T47D (cell line): Measurements from ENCODE around the gene SERPINB5.

ENCODE experiments used
- DNase-seq, 2 experiments: peaks; one replicate each; pipeline versions ENCODE4 v3.0.0 to v3.0.0-alpha.2; 2011 to 2012; ENCODE audit warnings: low read depth in 1 of 2, low spot score in 1 of 2
- JUND ChIP-seq: IDR thresholded peaks from 2 replicates; pipeline ENCODE4 v1.6.1; 2012; ENCODE audit warnings: low read depth
- in situ Hi-C: cut with HindIII; loops from 2 replicates; pipeline ENCODE4 v1.10.0; 2016; ENCODE audit warnings: low sequenced_read_pairs, low pct_unique_long_range_greater_than_20kb

Gene SERPINB5

DNA sequence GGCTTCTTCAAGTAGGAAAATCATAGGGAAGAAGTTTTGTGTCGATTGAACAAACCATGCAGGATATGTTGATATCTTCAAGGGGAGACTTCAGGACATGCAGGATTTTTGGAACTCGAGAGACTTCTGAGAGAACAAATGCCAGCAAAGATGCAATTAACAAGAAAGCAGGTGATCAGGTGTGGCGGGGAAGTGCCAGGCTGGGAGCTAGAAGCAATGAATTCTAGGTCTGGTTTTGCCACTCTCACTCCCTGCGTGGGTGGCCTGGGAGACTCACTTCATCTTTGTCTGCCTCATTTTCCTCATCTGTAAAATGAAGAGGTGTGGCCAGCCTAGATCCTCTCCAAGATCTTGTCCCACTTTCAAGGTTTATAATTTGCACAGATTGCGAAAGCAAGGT lies 3.1 kb downstream of the SERPINB5 start:
- no peak for TF ChIP-seq JUND
- DNase-seq: no peak
- in situ Hi-C loops: no loop called here

DNA sequence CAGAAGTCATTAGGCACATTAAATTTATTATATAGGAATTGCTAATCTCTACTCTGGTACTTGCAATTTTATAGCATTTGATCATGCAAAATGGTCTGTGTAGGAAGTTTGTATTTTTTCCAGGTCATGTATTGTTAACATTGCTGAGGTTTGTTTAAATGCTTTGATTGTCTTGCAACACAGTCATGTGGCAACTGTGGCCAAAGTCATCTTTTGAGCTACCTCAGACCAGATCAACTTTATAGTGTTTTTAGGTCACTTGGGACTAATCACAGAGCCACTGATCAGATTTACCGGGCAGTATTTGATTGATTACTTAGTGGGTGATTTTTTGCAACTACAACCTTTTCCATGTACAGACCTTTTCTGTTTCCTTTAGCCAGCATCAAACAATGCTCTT lies 3.7 kb downstream of the SERPINB5 start:
- no peak for DNase-seq
- in situ Hi-C loops: no loop called here
- TF ChIP-seq JUND: no peak

DNA sequence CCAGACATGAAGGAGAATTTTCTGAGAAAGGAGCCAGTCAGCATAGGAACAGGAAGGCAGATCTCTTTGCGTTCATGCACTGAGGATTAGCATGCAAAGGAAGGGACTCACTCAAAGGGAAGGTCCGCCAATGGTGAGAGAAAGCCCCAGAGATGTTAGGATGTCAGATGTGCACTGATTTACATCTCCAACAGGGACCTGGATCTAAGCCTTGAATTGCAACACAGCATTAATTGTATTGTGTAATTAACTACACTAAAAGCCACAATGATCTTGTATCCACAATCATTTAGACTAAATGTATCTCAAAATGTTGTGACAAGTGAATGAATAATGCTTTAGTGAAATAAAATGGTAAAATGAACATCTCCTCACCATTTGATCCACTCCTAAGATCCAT lies 4.2 kb downstream of the SERPINB5 start:
- DNase-seq: no peak
- TF ChIP-seq JUND: no peak
- in situ Hi-C loops: no loop called here

DNA sequence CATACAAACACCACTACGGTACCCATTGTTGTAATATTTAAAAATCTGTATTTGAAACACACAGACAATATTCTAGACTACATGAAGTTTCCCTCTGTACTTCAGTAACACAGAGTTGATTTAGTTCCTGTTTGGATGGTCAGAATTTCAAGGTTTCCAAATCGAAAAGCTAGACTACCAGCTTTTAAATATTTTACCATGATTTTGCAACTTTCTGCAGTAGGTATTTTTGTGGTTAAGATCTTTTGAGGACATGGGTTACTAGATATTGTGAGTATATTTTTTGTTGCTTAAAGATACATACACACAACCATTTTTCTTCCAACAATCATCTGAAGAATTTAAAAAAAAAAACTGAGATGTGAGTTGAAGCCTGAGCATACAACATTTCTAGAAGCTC lies 10.9 kb downstream of the SERPINB5 start:
- no peak for TF ChIP-seq JUND
- in situ Hi-C loops: no loop called here
- DNase-seq: no peak

DNA sequence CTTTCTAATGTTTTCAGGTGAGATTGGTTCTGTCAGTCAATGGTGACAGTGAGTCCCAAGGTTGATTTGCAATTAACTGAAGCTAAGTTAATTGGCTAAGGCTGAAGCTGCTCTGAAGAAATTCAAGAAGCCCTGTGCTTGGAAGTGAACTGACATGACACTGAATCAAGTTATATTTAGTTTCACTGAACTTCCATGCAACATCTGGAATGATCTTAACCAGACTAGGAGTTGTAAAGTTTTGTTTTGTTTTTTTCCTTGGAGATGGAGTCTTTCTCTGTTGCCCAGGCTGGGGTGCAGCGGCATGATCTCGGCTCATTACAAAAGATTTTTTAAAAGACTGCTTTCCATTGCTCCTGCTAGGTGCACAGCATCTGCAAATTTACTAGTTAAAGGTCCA lies 11.4 kb downstream of the SERPINB5 start:
- in situ Hi-C loops: no loop called here
- DNase-seq: no peak
- TF ChIP-seq JUND: no peak

DNA sequence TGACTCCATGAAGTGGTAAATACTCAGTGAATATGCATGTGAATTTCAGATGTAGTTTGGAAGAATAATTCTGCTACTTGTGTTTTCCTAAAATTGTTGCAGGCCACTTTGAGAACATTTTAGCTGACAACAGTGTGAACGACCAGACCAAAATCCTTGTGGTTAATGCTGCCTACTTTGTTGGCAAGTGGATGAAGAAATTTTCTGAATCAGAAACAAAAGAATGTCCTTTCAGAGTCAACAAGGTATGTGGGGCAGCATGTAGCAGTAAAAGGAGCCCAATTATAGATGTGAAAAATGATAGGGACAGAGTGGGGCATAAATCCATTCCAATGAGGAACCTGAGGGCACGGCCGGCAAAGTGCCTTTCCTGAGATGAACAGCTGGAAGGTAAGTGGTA lies 16.1 kb downstream of the SERPINB5 start:
- in situ Hi-C loops: no loop called here
- DNase-seq: no peak
- TF ChIP-seq JUND: no peak

DNA sequence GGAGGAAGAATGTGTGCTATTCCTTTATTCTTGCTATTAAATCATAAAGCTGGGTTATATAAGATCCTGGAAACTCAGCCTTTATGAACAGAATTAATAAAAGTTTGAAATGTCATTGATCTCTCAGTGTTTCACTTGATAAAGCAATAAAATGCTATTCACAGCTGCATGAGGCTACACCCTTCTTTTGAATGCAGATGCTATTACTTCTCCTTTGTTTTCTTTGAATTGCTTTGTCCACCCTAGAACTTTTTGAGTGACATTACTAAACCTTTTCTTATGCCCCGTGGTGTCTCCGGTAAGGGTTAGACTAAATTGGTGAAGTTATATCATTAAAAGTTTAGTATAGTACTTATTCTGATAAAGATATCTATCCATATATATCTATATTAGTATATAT lies 18.9 kb downstream of the SERPINB5 start:
- no peak for TF ChIP-seq JUND
- in situ Hi-C loops: no loop called here
- DNase-seq: no peak

DNA sequence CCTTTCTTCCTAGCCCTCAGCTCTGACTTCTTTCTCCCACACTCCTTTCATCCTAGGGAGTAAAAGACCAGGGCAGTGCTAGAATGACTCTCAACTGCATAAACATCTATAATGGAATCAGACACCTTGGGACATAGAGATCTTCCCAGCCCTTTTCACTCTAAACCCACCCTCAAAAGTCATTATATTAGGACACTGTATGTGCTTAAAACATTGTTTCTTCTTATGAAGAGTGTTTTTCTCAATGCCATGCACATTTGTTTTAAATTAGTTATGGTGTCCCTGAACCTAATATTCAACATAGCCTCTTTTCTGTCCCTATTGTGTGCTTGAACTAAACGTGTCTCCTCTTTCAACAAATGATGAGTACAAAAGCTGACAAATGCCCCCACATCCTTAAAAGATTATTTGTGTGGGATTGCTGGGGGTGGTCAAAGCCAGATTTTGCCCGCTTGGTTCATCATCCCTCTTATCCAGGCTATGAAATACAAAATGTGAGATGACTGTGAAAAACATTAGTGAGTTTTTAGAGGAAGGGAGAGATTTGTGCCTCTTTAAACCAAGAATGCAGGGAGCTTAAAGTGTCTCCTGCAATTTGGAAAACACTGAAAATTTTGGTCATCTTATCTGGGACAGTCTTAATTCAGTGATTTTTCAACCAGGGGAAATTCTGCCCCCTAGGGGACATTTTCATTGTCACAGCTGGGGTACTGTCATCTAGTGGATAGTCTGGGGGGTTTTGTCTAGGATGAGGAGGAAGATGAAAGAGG lies 29.0 kb downstream of the SERPINB5 start:
- TF ChIP-seq JUND: no peak
- in situ Hi-C loops: no loop called here
- peak in 1 of 2 experiments; percentile 19 for DNase-seq

DNA sequence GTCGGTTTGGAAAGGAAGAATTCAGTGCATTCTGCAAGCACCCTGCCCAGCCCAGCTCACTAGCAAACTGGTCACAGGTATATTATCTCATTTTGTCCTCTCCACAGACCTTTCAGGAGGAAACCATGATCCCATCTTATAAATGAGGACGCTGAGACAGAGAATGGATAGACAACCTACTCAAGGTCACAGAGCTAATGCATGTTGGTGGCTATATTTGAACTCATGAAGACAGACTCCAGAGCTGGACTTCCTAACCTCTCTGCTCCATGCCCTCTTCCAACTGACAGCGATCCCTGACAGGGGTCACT lies 29.5 kb downstream of the SERPINB5 start:
- in situ Hi-C loops: no loop called here
- no peak for TF ChIP-seq JUND
- DNase-seq: no peak

DNA sequence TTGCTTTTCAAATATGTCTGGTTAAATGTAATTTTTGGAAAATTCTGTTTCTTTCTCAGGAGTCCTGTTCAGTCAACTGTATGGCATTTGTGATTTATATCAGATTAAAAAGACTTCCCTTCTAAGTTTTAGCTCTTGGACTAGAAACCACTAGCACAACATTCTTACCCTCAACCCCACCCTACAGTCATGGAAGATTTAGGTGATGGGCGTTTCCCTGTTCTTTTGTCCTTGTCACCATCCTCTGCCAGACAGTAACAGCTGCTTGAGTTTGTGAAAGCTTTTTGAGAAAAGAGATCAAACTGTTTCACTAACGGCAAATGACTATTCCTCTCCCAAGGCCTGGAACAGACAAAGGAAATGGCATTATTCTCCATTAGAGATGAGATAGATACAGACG lies 31.8 kb downstream of the SERPINB5 start:
- no peak for TF ChIP-seq JUND
- no peak for DNase-seq
- in situ Hi-C loops: no loop called here

DNA sequence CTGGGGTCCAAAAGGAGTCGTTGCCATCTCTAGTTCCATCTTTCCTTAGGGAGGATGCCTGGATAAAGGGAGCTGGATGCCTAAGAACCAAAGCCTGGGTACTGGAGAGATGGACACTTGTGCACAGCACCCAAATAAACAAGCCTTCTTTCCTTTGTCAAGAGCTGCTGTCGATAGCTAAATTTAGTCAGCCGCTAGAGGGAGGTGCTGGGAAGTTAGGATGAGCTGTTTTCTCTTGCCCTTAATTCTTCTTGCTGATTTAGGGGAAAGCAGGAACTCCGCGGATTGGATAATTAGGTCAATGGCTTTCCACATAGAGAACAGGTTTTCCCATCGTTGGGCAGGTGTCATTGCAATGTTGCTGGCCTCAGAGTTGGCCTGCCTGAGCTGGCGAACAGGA lies 34.5 kb downstream of the SERPINB5 start:
- in situ Hi-C loops: no loop called here
- DNase-seq: peak in 1 of 2 experiments; percentile 77
- TF ChIP-seq JUND: no peak

DNA sequence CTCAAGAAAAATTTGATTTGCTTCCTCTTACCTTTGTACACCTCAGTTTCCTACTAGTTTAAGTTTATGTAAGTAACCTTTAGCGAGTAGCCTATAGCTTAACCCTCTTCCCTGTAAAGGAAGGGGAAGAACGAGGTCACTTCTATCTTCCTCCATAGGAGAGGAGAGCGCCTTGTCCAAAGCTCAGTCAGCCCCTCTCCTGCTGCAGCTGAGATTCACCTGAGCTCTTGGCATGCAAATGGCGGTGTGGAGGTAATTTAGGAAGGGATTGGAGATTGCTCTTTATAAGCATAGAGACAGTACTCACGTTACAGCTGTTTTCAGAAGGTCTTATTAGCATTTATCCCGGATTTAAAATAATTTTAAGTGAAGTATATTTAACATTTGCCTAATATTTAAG lies 37.6 kb downstream of the SERPINB5 start:
- no peak for DNase-seq
- TF ChIP-seq JUND: no peak
- in situ Hi-C loops: no loop called here

DNA sequence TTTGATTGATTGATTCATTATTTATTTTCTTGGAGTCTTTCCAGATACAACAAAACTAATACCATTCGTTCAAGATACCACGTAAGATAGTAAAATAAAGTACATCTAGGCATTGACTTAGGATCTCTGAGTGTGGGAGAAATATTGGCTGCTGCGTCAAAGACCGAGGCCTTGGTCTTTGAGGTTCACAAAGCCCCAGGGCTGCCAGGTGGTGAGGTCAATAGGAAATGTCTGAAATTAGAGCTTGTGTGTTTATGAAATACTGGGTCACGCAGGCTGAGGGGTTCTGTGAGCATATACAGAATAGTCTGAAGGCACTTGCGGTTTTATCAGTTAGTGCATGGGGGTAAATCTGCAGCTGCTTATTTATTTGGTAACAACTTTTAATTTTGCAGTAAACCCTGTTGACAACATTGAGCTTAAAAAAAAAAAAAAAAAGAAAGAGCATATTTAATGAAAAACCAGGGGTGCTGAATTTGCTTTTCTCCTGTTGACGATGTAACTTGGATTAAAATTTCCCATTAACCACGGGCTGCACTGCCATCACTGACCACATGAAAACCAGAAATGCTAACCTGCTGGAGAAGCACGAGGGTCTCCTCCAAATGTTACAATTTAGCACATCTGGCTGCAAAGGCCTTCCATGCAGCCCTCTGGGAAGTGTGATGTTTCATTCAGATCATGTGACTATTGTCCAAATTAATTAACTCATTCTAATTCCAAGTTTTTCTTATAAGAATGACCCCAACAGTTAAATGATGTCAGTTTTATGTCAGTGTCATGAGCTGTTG lies 38.3 kb downstream of the SERPINB5 start:
- in situ Hi-C loops: no loop called here

More for the DNA sequence above, 38.3 kb downstream of the SERPINB5 start:
- TF ChIP-seq JUND: no peak
- DNase-seq: peak in 1 of 2 experiments; percentile 4
